Fibroblast of peridontal ligament (primary cell): ENCODE data around the gene HBD.
"Not testable (repeated sequence)": the region's sequence is repeated elsewhere in the genome, so short reads cannot be mapped to it uniquely, and the experiment has no call there.

Experiments
- DNase-seq: peaks from one replicate; pipeline ENCODE4 v3.0.0-alpha.2; 2010; ENCODE audit errors: extremely low read depth

Gene HBD

DNA sequence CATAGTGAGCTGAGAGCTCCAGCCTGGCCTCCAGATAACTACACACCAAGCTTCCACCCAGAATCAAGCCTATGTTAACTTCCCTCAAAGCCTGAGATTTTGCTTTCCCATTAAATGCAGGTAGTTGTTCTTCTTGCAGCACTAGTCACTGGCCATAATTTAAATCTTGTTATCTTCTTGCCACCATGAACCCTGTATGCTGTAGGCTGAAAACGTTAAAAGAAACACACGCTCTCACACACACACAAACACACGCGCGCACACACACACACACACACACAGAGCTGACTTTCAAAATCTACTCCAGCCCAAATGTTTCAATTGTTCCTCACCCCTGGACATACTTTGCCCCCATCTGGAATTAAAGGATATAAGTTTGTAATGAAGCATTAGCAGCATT is 19.2 kb upstream of the HBD start:
- DNase-seq = not testable (repeated sequence)

GRCh38 chr11:5252919-5253265 is 18.6 kb upstream of the HBD start:
- no peak for DNase-seq

DNA sequence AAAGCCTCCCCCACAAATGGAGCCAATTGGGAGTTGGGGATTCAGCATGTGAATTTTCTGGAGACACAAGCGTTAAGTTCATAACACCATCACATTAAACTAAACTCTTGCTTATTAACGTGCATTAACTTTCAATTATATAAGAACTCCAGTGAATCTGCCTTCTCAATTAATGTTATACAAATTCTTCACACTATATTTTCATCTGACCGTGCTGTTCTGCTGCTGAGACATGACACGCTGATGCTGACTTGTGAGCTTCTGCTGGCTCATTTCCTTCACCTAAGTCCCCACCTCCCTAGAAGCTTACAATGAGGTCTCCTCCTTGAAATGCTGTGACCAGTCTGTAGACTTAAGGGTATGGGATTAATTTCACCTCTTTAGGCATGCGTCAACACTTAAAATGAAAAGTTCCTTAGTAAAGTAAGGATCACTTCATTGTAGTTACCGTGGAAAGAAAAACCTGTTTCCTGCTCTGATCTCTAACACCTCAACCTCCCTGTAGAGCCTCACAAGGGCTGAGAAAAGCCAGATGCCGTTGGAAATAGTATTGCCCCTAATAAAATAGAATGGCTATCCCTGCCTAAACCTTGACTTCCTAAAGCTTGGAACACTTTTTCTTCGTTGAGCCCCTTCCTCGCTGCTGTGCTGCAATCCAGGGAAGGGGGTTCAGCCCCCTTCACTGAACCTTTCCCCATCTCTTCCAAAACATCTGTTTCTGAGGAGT is 18.1 kb upstream of the HBD start:
- DNase-seq = no peak

- DNase-seq = no peak
These were observed 17.5 kb upstream of the HBD start for GRCh38 chr11:5251746-5252145.

DNA sequence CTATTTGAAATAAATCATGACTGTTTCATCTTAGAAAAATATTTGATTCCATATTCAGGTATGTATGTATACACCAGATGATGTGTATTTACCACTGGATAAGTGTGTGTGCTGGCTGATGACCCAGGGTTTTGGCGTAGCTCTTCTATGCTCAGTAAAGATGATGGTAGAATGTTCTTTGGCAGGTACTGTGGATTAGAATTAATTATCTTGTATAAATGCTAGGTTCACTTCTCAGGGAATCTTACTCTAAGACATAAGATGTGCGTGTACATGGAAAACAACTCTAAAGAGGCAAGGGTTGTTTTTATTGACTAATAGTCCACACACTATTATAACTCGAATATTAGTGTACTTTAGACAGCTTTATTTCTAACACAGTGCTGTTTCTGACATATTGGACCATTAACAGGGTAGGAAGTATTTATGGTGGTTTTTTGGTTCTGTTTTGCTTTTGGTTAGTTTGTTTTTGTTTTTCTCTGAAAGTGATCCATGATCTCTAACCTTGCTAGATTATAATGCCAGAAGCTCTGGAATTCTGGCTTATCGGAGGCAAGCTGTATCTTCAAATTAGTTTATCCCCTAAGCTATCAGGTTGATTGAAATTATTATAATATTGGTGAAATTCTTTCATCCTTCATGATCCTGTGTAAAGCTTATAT is 16.4 kb upstream of the HBD start:
- no peak for DNase-seq

- DNase-seq = peak; percentile 43
These were observed 15.6 kb upstream of the HBD start, which contains the start of gene HBG1 for GRCh38 chr11:5249807-5250396. Gene HBG1 (minus strand): TSS chr11:5249857. CDS start chr11:5249804, 53 bp downstream.

- not testable (repeated sequence) for DNase-seq
These were observed 14.2 kb upstream of the HBD start for GRCh38 chr11:5248498-5248897.

DNA sequence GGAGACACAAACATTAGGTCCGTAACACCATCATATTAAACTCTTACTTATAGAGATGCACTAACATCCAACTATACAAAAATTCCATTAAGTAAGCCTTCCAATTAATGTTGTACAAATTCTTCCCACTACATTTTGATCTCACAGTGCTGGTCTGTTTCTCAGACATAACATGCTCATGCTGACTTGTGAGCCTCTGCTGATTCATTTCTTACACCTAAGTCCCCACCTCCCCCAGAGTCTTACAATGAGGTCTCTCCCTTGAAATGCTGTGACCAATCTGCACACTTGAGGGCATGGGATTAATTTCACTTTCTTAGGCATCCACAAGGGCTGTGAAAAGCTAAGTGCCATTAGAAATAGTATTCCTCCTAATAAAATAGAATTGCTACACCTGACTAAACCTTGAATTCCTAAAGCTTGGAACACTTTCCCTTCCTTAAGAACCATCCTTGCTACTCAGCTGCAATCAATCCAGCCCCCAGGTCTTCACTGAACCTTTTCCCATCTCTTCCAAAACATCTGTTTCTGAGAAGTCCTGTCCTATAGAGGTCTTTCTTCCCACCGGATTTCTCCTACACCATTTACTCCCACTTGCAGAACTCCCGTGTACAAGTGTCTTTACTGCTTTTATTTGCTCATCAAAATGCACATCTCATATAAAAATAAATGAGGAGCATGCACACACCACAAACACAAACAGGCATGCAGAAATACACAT is 13.3 kb upstream of the HBD start:
- DNase-seq = no peak

GRCh38 chr11:5246772-5247471 is 12.6 kb upstream of the HBD start:
- no peak for DNase-seq

- DNase-seq = no peak
These were observed 10.9 kb upstream of the HBD start for GRCh38 chr11:5245155-5245554.

- no peak for DNase-seq
These were observed 9.5 kb upstream of the HBD start for GRCh38 chr11:5243816-5244180.

GRCh38 chr11:5242933-5243815 is 8.9 kb upstream of the HBD start:
- DNase-seq = no peak

DNA sequence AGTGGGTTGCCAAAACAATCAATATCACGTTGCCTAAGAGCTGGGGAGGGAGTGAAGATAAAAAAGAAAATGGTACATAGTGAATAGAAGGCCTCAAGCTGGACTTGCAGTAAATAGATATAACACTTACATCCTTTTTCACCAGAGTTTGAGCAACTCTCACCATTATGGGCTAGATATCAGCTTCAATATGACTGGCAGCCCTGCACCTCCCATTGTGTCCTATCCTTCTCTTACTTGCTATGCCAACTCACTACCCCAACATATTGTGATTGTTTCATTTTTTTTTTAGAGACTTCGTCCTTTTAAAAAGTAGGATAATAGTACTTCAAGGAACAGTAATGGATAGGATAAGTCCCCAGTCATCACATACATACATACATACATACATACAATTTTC is 7.9 kb upstream of the HBD start:
- DNase-seq = no peak

- DNase-seq = no peak
These were observed 7.2 kb upstream of the HBD start for GRCh38 chr11:5241458-5241857.

- no peak for DNase-seq
These were observed 6.2 kb upstream of the HBD start for GRCh38 chr11:5240458-5240857.

GRCh38 chr11:5240056-5240455 is 5.8 kb upstream of the HBD start:
- no peak for DNase-seq

DNA sequence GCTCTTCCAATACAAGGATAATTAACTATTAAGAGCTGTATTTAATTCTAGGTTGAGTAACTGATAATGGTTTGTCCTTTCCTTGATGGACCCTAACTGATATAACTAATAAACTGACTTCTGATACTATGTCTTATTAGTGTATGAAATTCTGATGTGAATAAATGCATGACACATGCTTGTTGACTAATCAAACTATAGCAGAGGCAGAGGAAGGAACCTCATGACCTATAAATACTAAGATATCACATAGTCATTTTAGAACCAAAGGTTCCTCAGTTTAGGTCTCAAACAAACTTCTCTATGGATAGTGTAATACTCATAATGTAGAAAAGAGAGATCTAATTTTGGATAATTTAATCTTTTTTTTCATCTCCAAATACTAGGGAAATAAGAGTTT is 4.8 kb upstream of the HBD start:
- no peak for DNase-seq

DNA sequence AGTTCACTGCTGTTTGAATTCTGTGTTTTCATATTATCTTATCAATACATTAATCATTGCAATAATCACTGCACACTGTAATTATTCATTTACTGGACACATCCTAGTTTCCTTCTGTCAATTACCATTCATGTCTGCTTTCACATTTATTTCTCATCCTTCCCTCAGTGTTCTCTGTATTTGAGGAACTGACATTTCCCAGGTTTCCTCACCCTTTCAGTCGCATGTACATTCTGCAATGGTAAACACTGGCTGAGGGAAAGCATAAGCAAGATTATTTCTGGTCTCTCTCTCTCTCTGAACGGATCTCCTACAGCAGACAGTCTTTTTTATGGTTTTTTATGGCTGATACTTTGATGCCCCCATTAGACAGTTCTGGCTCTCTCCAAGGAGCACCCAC is 4.2 kb upstream of the HBD start:
- DNase-seq = no peak

- DNase-seq = no peak
These were observed 3.1 kb upstream of the HBD start for GRCh38 chr11:5237420-5237819.

DNA sequence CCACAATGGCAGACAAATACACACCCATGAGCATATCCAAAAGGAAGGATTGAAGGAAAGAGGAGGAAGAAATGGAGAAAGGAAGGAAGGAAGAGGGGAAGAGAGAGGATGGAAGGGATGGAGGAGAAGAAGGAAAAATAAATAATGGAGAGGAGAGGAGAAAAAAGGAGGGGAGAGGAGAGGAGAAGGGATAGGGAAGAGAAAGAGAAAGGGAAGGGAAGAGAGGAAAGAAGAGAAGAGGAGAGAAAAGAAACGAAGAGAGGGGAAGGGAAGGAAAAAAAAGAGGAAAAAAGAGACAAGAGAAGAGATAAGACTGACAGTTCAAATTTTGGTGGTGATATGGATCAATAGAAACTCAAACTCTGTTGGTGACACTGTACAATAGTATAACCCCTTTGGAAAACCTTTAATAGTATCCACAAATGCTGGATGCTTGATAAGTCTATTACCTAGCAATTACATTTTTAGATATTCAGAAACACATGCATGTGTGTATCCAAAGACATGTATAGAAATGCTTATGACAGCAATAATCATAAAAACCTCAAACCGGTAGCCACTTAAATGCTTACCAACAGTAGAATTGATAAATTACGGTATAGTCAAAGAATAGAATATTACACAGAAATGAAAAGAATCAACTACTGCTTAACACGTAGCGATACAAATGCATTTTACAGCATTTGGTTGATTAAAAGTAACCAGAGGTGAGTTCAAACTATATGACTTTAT is 1.2 kb upstream of the HBD start:
- DNase-seq = no peak
